Measurements from ENCODE around the gene UPF2.

Gene UPF2

GRCh38 chr10:11876805-11877590, 165.6 kb downstream of the UPF2 start:
- H3K4me3 ChIP-seq (ENCODE audit: low read length) = no peak overlapping the region
- no peak for DNase-seq (ENCODE audit: low read depth)
- TF ChIP-seq CTCF (conservative IDR thresholded peaks at IDR 0.05; ENCODE audit: low read length) = no peak

- H3K4me3 ChIP-seq (ENCODE audit: low read length) = no peak overlapping the region
- no peak for DNase-seq (ENCODE audit: low read depth)
- TF ChIP-seq CTCF (conservative IDR thresholded peaks at IDR 0.05; ENCODE audit: low read length) = no peak
Observed at GRCh38 chr10:11876324-11876723, 166.3 kb downstream of the UPF2 start.

DNA sequence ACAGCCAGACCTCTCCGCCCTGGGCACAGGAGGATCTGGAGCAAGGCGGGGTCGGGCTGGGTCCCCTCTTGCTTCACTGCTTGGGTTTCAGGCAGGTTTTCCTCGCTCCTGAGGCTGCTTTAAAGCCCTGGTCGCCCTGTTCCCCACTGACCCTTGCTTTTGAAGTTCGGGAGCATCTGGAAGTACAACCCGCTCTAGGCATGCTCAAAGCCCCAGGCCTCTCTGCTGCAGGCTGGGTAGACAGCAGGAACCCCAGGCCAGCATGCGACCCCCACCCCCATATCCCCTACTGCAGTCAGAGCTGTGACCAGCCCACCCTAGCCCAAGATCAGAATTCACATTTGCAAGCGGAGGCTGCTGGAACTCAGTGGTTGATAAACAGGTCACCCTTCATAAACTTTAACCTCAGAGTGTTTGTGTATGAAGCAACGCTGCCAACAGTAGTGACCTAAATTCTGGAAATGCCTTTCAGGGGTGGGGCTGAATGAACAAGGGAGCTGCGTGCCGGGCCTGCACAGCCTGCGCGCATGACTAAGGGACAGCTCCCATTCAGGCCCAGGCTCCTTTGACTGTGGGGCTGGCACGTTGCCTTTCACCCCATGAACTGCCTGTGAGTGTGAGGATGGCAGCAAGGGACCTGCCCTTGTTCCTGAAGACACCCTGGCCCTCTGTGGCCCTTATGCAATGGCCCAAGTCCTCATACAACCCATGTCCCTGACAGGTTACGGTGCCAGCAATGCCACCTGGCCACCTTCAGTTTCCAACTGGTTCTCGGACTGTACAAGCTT, 166.9 kb downstream of the UPF2 start:
- no peak overlapping the region for H3K4me3 ChIP-seq (ENCODE audit: low read length)

DNA sequence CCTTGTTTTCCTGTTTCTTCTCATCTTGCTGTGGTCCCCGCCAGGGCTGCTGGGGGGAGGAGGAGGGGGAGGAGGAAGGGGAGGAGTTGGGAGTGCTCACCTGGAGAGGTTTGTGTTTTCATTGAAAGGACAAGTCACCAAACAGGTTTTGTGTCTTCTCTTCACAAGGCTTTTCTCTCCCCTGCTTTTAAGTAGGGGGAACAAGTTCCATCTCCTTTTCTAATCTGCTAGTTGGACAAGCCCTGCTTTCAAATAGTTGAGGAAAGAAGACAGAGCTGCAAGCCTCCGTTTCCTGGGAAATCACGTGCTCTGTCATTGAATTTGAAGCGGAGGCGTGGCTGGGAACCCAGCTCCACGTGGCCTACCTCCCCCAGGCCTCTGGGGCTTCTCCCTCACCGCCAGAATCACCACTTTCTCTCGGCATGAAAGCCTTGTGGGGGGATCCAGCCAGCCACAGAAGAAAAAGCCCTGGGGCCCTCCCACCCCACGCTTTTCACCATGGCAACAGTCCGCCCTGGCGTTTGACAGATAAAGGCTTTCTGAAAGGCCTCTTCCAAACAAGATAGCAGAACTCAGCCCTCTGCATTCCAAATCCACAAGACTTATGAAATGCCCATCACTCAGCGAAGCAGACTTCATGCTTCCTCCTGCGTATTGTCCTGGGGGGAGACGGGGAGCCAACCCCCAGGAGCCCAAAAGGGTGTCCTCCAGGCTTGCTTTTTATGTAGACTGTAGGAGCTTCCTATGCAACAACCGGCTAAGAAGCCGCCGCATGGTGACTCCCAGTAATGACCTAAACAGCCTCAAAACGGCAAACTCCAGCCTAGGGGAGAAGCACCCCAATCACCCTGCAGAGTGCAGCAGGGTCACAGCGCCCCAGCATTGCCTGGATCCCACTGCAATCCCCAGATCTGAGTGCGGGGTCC, 167.8 kb downstream of the UPF2 start:
- DNase-seq (ENCODE audit: low read depth) = no peak
- TF ChIP-seq CTCF (conservative IDR thresholded peaks at IDR 0.05; ENCODE audit: low read length) = no peak
- no peak overlapping the region for H3K4me3 ChIP-seq (ENCODE audit: low read length)

More for the DNA sequence above, 166.9 kb downstream of the UPF2 start:
- no peak for TF ChIP-seq CTCF (conservative IDR thresholded peaks at IDR 0.05; ENCODE audit: low read length)
- DNase-seq (ENCODE audit: low read depth) = peak; percentile 93

DNA sequence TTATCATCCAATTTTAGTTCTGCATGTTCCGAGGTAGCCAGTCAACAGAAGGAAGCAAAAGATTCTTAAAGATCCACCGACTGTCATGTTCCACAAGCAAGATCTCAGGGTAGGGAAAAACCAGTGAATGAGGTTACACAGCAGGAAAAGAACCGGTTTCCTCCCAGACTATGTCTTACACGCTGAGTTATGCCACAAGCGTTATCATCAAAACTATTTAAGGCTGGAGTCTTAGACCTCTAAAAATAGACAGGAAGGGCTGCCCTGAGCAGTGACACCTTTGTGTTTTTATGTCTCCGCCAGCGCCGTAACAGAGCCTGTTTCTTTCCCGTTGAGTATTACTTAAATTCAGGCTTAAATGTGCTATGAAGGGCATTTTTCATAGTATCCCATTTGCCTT, 171.1 kb downstream of the UPF2 start:
- no peak for TF ChIP-seq CTCF (conservative IDR thresholded peaks at IDR 0.05; ENCODE audit: low read length)
- no peak overlapping the region for H3K4me3 ChIP-seq (ENCODE audit: low read length)
- no peak for DNase-seq (ENCODE audit: low read depth)

DNA sequence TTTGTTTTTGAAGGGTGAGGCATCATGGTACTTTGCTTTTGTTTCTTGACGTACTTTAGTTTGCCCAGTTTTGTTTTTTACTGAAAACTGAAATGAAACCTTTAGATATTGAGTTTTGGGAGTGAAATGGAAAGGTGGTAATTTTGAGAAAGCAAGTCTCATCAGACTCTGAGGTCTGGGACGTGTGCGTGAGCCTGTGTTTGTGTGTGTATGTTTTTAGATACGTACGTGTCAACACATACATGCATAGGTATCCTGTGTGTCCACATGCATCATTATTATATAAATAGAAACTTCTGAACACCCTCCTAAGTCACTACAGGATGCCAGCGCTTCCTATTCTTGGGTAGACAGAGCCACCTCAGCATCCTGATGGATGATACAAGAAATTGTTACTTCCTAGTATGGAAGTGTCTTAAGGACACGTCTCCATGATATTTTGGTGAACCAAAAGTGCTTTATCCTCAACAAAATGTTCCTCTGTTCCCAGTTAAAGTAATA, 171.7 kb downstream of the UPF2 start:
- no peak for TF ChIP-seq CTCF (conservative IDR thresholded peaks at IDR 0.05; ENCODE audit: low read length)
- no peak overlapping the region for H3K4me3 ChIP-seq (ENCODE audit: low read length)
- no peak for DNase-seq (ENCODE audit: low read depth)
